GM12891 (cell line): ENCODE results near the gene SHB.

ENCODE experiments used
- DNase-seq: peaks from one replicate; pipeline ENCODE4 v3.0.0; 2011; ENCODE audit warnings: low spot score; ENCODE audit not compliant: insufficient read length
- FAIRE-seq: peaks from 2 replicates; lab custom pipeline; 2011; peaks lifted over from hg19 to GRCh38; lab: Jason Lieb, UNC
- PAX5 ChIP-seq: IDR thresholded peaks from 2 replicates; pipeline ENCODE4 v1.6.1; 2011; ENCODE audit warnings: low read length, moderate library complexity, mild to moderate bottlenecking; ENCODE audit not compliant: insufficient read depth, severe bottlenecking
- POLR2A ChIP-seq: IDR thresholded peaks from 2 replicates; pipeline ENCODE4 v1.6.1; 2011; ENCODE audit warnings: low read depth, low read length, control low read depth
- POLR2AphosphoS5 ChIP-seq: IDR thresholded peaks from 2 replicates; pipeline ENCODE4 v1.6.1; 2011; ENCODE audit warnings: low read depth, low read length, control low read depth
- POU2F2 ChIP-seq: IDR thresholded peaks from 2 replicates; pipeline ENCODE4 v1.6.1; 2011; ENCODE audit warnings: low read depth, mild to moderate bottlenecking, control low read depth, low read length, moderate library complexity
- SPI1 ChIP-seq: IDR thresholded peaks from 2 replicates; pipeline ENCODE4 v1.6.1; 2011; ENCODE audit warnings: low read depth, low read length, control low read depth
- TAF1 ChIP-seq: IDR thresholded peaks from 2 replicates; pipeline ENCODE4 v1.6.1; 2011; ENCODE audit warnings: low read depth, low read length, control low read depth

SHB gene

GRCh38 chr9:38018958-38019602 is 49.9 kb downstream of the SHB start:
- FAIRE-seq: no peak
- DNase-seq: no peak
- TF ChIP-seq PAX5: no peak
- no peak for TF ChIP-seq POLR2A
- no peak for TF ChIP-seq SPI1
- TF ChIP-seq TAF1: no peak

- no peak for DNase-seq
- FAIRE-seq: no peak
- no peak for TF ChIP-seq POLR2A
- no peak for TF ChIP-seq PAX5
- TF ChIP-seq TAF1: no peak
- TF ChIP-seq SPI1: no peak
- no peak for TF ChIP-seq POLR2AphosphoS5
- no peak for TF ChIP-seq POU2F2
These were observed 50.6 kb downstream of the SHB start for GRCh38 chr9:38018241-38018957.

- DNase-seq (no peak), FAIRE-seq (no peak)
- TF ChIP-seq PAX5 (no peak), POLR2A (no peak)
These were observed 51.2 kb downstream of the SHB start for GRCh38 chr9:38017885-38018186.

GRCh38 chr9:38017149-38017884 is 51.7 kb downstream of the SHB start:
- FAIRE-seq (no peak), DNase-seq (no peak)
- TF ChIP-seq TAF1: no peak
- no peak for TF ChIP-seq POLR2AphosphoS5
- no peak for TF ChIP-seq POLR2A
- TF ChIP-seq PAX5: no peak

GRCh38 chr9:38016375-38017135 is 52.5 kb downstream of the SHB start:
- DNase-seq (no peak), FAIRE-seq (no peak)
- TF ChIP-seq PAX5 (no peak), SPI1 (no peak), TAF1 (no peak), POU2F2 (no peak), POLR2AphosphoS5 (no peak), POLR2A (no peak)

GRCh38 chr9:38015906-38016305 is 53.1 kb downstream of the SHB start:
- FAIRE-seq: no peak
- no peak for DNase-seq
- TF ChIP-seq SPI1: no peak
- no peak for TF ChIP-seq POLR2AphosphoS5
- TF ChIP-seq TAF1: no peak

- FAIRE-seq: no peak
- no peak for DNase-seq
- TF ChIP-seq POU2F2: no peak
These were observed 53.8 kb downstream of the SHB start for GRCh38 chr9:38015266-38015665.

GRCh38 chr9:38012767-38013450 is 56.1 kb downstream of the SHB start:
- FAIRE-seq: no peak
- DNase-seq: no peak
- TF ChIP-seq SPI1 (no peak), POU2F2 (no peak), TAF1 (no peak), POLR2A (no peak), PAX5 (no peak), POLR2AphosphoS5 (no peak)

- no peak for FAIRE-seq
- no peak for DNase-seq
- TF ChIP-seq SPI1: no peak
- TF ChIP-seq TAF1: no peak
- TF ChIP-seq POLR2A: no peak
- TF ChIP-seq PAX5: no peak
- no peak for TF ChIP-seq POLR2AphosphoS5
- no peak for TF ChIP-seq POU2F2
These were observed 57.0 kb downstream of the SHB start for GRCh38 chr9:38011991-38012390.

GRCh38 chr9:38010918-38011704 is 57.9 kb downstream of the SHB start:
- TF ChIP-seq SPI1 (peak; percentile 10; the same call in 1 of the 2 replicates), TAF1 (no peak)
- no peak for DNase-seq
- no peak for FAIRE-seq
